SK-N-MC (cell line): Measurements from ENCODE around the gene GRXCR1.

Experiments
- DNase-seq: peaks from one replicate; pipeline ENCODE4 v3.0.0-alpha.2; 2011; ENCODE audit warnings: low read depth, low spot score
- H3K27ac ChIP-seq: fragments of 200-600 bp; sonication (generic); 2 replicates; pipeline ENCODE4 v1.5.1; 2016; ENCODE audit warnings: mixed run types
- H3K36me3 ChIP-seq: fragments of 200-600 bp; sonication (generic); 2 replicates; pipeline ENCODE4 v1.6.1; 2017; ENCODE audit warnings: antibody characterized with exemption, low read length, mixed read lengths; ENCODE audit not compliant: insufficient read depth
- H3K4me3 ChIP-seq: fragments of 200-600 bp; sonication (generic); 2 replicates; pipeline ENCODE4 v1.5.1; 2016
- H3K9ac ChIP-seq: fragments of 200-600 bp; sonication (generic); 2 replicates; pipeline ENCODE4 v1.8.0; 2017; ENCODE audit warnings: mixed run types, mixed read lengths; ENCODE audit not compliant: insufficient read length
- H3K9me3 ChIP-seq: fragments of 200-600 bp; sonication (generic); 2 replicates; pipeline ENCODE4 v1.6.1; 2017; ENCODE audit warnings: low read depth, mild to moderate bottlenecking, antibody characterized with exemption, low read length, moderate library complexity, mixed read lengths
- EZH2 ChIP-seq: fragments of 200-600 bp; sonication (generic); IDR thresholded peaks from one replicate; pipeline ENCODE4 v1.6.1; 2017; ENCODE audit warnings: antibody characterized with exemption
- FOXP2 ChIP-seq: optimal IDR thresholded peaks from 2 replicates; pipeline ENCODE3; 2011; ENCODE audit warnings: mild to moderate bottlenecking, moderate library complexity; ENCODE audit not compliant: insufficient read depth; ENCODE audit errors: extremely low read length, control extremely low read depth
- POLR2AphosphoS5 ChIP-seq: IDR thresholded peaks from 2 replicates; pipeline ENCODE4 v1.6.1; 2012; ENCODE audit warnings: mild to moderate bottlenecking, low read depth, low read length, borderline replicate concordance

Gene GRXCR1

GRCh38 chr4:42878863-42879262, 13.7 kb upstream of the GRXCR1 start:
- no peak overlapping the region for H3K9ac ChIP-seq
- TF ChIP-seq EZH2 (no peak), POLR2AphosphoS5 (no peak), FOXP2 (no peak)

DNA sequence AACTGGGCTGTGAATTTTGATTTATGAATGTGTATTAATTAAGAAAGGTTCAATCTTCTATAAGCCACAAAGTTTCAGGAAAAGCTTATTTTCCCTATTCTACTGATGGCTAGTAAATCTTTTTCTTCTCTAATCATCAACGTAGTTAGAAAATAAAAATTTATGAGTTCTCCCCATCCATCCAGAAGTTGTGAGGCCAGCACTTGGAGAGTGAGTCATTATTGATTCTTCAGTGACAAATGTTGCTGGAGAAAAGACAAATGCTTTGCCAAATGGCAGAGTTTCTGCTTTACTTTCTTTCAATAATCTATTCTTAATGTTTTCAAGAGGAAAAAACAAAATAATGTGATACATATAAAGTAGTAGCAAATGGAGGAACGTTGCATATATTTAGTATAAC, 11.3 kb upstream of the GRXCR1 start:
- H3K36me3 ChIP-seq: no peaks in the 10 kb centered on the region
- no peaks in the 10 kb centered on the region for H3K9me3 ChIP-seq
- no peak for TF ChIP-seq POLR2AphosphoS5
- no peak for DNase-seq
- no peak overlapping the region for H3K9ac ChIP-seq
- no peak overlapping the region for H3K27ac ChIP-seq
- no peak overlapping the region for H3K4me3 ChIP-seq

More at GRCh38 chr4:42878863-42879262, 13.7 kb upstream of the GRXCR1 start:
- Histone ChIP-seq H3K4me3 (no peak overlapping the region), H3K27ac (no peak overlapping the region), H3K9me3 (no peaks in the 10 kb centered on the region), H3K36me3 (no peaks in the 10 kb centered on the region)
- no peak for DNase-seq

DNA sequence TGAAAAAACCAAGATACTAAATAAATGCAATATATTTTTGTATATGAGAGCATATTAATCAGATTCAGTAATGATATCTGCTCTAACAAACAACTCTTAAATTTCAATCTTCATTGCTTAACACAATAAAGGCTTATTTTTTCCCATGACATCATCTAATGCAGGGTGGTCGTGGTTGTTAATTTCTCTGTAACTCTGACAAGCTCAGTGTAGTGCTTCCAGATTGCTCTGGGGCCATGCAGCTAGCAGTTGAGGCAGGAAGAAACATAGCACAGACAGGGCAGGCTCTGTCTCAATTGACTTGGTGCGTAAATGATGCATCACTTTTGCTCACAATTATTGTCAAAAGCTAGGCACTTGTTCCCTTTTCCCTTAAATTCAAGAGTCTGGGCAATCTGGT, 869 bp upstream of the GRXCR1 start:
- H3K9me3 ChIP-seq: no peaks in the 10 kb centered on the region
- H3K36me3 ChIP-seq: no peaks in the 10 kb centered on the region
- no peak for TF ChIP-seq FOXP2
- no peak for TF ChIP-seq POLR2AphosphoS5
- no peak for TF ChIP-seq EZH2

DNA sequence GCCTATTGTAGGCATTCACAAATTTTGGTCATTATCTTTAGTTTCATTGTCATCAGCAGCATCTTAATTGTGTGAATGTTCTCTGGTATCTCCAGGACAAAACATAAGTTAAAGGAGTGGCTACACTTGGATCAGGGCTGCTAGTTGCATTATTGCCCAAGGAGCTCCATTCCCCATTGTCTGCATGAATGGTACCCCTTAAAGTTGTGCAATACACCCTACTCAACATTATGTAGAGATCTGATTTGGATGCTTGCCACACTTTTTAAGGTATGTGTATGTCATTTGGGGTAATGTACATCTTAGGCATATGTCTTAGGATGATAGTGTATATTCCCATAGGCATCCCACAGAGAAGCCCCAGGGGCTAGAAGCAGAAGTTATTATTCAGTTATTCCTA, 2.9 kb downstream of the GRXCR1 start:
- H3K9ac ChIP-seq: no peak overlapping the region
- no peak overlapping the region for H3K27ac ChIP-seq
- H3K36me3 ChIP-seq: no peaks in the 10 kb centered on the region
- no peak for TF ChIP-seq EZH2
- TF ChIP-seq POLR2AphosphoS5: no peak
- no peak for TF ChIP-seq FOXP2
- H3K4me3 ChIP-seq: no peak overlapping the region
- no peaks in the 10 kb centered on the region for H3K9me3 ChIP-seq
- no peak for DNase-seq

More for the DNA sequence above, 869 bp upstream of the GRXCR1 start:
- Histone ChIP-seq H3K9ac (no peak overlapping the region), H3K4me3 (no peak overlapping the region), H3K27ac (no peak overlapping the region)
- no peak for DNase-seq

- H3K9me3 ChIP-seq: no peaks in the 10 kb centered on the region
- H3K27ac ChIP-seq: no peak overlapping the region
- H3K4me3 ChIP-seq: no peak overlapping the region
- TF ChIP-seq EZH2: no peak
- no peak for TF ChIP-seq POLR2AphosphoS5
- no peak for TF ChIP-seq FOXP2
- H3K36me3 ChIP-seq: no peaks in the 10 kb centered on the region
- no peak for DNase-seq
- no peak overlapping the region for H3K9ac ChIP-seq
Observed at GRCh38 chr4:42904986-42905385, 12.5 kb downstream of the GRXCR1 start.

- no peaks in the 10 kb centered on the region for H3K36me3 ChIP-seq
Observed at GRCh38 chr4:42905591-42905990, 13.1 kb downstream of the GRXCR1 start.

GRCh38 chr4:42906341-42906740, 13.8 kb downstream of the GRXCR1 start:
- Histone ChIP-seq H3K27ac (no peak overlapping the region), H3K9ac (no peak overlapping the region), H3K36me3 (no peaks in the 10 kb centered on the region), H3K4me3 (no peak overlapping the region), H3K9me3 (no peaks in the 10 kb centered on the region)
- no peak for DNase-seq
- TF ChIP-seq EZH2 (no peak), POLR2AphosphoS5 (no peak)

More at GRCh38 chr4:42905591-42905990, 13.1 kb downstream of the GRXCR1 start:
- H3K9ac ChIP-seq: no peak overlapping the region
- no peak overlapping the region for H3K4me3 ChIP-seq
- H3K27ac ChIP-seq: no peak overlapping the region
- no peak for DNase-seq
- H3K9me3 ChIP-seq: no peaks in the 10 kb centered on the region
- TF ChIP-seq EZH2 (no peak), FOXP2 (no peak), POLR2AphosphoS5 (no peak)

DNA sequence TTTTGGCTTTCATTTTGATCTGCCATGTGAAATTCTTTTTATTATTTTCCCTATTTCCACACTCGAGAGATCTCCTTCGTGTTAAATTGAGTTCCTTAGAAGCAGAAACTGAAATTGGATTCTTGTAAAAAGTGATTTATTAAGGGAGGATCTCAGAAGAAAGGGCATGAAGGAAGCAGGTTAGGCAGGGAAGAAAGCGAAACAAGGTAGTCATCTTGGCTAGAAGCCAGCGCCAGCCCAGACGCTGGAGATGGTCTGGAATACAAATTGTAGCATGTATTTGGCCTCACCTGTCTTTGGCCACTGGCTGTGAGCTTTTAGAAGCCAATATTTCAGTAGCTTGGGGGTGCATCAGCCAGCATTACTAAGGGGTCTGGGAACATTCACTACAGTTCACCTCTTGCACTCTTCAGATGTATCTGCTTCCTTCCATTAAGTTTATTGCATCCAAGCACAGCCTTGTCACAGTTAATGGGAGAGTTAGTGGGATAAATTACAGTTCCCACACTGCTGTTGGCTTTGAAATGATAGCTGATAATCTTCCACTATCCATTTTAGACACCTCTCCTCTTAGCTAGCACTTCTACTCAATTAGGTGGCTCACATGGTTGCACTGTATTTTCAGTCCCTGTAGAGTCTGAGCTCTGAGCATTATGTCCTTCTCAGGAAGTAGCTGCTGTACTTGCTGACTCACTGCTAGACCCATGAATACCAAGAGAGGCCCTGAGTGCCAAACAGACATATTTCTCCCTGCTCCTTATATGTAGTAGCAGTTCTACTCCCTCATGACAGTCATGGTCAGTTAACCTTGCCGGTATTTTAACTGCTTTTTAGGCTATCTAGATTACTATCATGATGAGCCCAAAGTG, 14.6 kb downstream of the GRXCR1 start:
- Histone ChIP-seq H3K9ac (no peak overlapping the region), H3K9me3 (no peaks in the 10 kb centered on the region), H3K36me3 (no peaks in the 10 kb centered on the region), H3K27ac (no peak overlapping the region), H3K4me3 (no peak overlapping the region)
- TF ChIP-seq EZH2 (no peak), FOXP2 (no peak), POLR2AphosphoS5 (no peak)
- no peak for DNase-seq

GRCh38 chr4:42910459-42910858, 17.9 kb downstream of the GRXCR1 start:
- DNase-seq: no peak
- TF ChIP-seq POLR2AphosphoS5 (no peak), FOXP2 (no peak), EZH2 (no peak)
- Histone ChIP-seq H3K9me3 (no peaks in the 10 kb centered on the region), H3K27ac (no peak overlapping the region), H3K4me3 (no peak overlapping the region), H3K36me3 (no peaks in the 10 kb centered on the region), H3K9ac (no peak overlapping the region)
